Measurements from ENCODE around the gene SLC12A3. TPM values are rescaled to one million over a fixed set of nuclear protein-coding genes. Genes with fewer than 3 reads are reported as not detected.

The SLC12A3 gene
- total RNA-seq, 1 donor from 2014 or later = not detected

DNA sequence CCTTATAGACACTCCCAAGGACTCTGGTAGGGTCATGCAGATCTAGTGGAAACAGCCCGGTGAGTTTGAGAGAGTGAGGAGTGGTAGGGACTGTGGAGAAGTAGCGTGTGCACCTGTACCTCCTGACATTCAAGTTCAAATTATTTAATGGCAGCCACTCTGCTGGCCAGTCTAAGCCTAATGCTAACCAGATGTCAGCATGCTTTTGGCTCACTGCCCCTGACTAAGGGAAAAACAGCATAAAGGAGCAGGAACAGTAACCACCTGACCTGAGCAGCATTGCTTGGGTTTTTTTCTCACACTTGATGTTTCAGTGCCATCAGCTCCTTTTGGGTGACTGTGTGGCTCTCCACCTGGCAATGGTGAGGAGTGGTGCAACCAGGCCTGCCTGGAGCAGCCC lies 23.8 kb upstream of the SLC12A3 start:
- no peak for DNase-seq (ENCODE audit: low read depth, low spot score)
- Mint-ChIP-seq H3K4me1 (peaks cover 8% of the 10 kb centered on the region), H3K36me3 (ENCODE audit: low read depth) (peaks cover 17% of the 10 kb centered on the region), H3K9me3 (no peaks in the 10 kb centered on the region), H3K27ac (ENCODE audit: unreplicated experiment) (no peak overlapping the region), H3K27me3 (ENCODE audit: low read depth) (no peaks in the 10 kb centered on the region), H3K4me3 (no peak overlapping the region)
- TF ChIP-seq, protein P1, sequence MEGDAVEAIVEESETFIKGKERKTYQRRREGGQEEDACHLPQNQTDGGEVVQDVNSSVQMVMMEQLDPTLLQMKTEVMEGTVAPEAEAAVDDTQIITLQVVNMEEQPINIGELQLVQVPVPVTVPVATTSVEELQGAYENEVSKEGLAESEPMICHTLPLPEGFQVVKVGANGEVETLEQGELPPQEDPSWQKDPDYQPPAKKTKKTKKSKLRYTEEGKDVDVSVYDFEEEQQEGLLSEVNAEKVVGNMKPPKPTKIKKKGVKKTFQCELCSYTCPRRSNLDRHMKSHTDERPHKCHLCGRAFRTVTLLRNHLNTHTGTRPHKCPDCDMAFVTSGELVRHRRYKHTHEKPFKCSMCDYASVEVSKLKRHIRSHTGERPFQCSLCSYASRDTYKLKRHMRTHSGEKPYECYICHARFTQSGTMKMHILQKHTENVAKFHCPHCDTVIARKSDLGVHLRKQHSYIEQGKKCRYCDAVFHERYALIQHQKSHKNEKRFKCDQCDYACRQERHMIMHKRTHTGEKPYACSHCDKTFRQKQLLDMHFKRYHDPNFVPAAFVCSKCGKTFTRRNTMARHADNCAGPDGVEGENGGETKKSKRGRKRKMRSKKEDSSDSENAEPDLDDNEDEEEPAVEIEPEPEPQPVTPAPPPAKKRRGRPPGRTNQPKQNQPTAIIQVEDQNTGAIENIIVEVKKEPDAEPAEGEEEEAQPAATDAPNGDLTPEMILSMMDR (conservative IDR thresholded peaks at IDR 0.05) = no peak

DNA sequence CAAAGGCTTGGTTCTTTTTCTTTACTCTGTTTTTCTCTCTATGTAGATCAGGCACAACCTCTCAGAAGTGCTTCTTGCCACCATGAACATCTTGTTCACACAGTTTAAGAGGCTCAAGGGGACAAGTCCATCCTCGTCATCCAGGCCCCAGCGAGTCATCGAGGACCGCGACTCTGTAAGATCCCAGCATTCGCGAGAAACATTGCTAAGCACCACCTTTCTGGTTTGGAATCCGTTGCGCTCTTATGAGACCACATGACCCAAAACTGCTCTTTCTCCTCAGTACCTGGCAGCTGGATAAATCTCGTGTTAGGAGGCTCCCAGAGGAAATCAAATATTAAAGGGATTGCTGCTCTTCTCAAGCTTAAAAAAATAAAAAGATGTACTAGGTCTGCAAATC lies 23.3 kb upstream of the SLC12A3 start:
- H3K4me1 Mint-ChIP-seq = peaks cover 4% of the 10 kb centered on the region
- TF ChIP-seq, protein P1 (conservative IDR thresholded peaks at IDR 0.05) = no peak
- H3K36me3 Mint-ChIP-seq (ENCODE audit: low read depth) = peaks cover 17% of the 10 kb centered on the region
- no peaks in the 10 kb centered on the region for H3K27me3 Mint-ChIP-seq (ENCODE audit: low read depth)
- no peak for DNase-seq (ENCODE audit: low read depth, low spot score)
- H3K4me3 Mint-ChIP-seq = no peak overlapping the region
- no peaks in the 10 kb centered on the region for H3K9me3 Mint-ChIP-seq
- H3K27ac Mint-ChIP-seq (ENCODE audit: unreplicated experiment) = no peak overlapping the region

GRCh38 chr16:56842133-56842532 lies 22.9 kb upstream of the SLC12A3 start:
- H3K4me1 Mint-ChIP-seq = peaks cover 4% of the 10 kb centered on the region
- no peak overlapping the region for H3K4me3 Mint-ChIP-seq
- H3K27me3 Mint-ChIP-seq (ENCODE audit: low read depth) = no peaks in the 10 kb centered on the region
- no peaks in the 10 kb centered on the region for H3K9me3 Mint-ChIP-seq
- DNase-seq (ENCODE audit: low read depth, low spot score) = no peak
- TF ChIP-seq, protein P1 (conservative IDR thresholded peaks at IDR 0.05) = no peak
- no peak overlapping the region for H3K27ac Mint-ChIP-seq (ENCODE audit: unreplicated experiment)
- H3K36me3 Mint-ChIP-seq (ENCODE audit: low read depth) = peaks cover 20% of the 10 kb centered on the region

DNA sequence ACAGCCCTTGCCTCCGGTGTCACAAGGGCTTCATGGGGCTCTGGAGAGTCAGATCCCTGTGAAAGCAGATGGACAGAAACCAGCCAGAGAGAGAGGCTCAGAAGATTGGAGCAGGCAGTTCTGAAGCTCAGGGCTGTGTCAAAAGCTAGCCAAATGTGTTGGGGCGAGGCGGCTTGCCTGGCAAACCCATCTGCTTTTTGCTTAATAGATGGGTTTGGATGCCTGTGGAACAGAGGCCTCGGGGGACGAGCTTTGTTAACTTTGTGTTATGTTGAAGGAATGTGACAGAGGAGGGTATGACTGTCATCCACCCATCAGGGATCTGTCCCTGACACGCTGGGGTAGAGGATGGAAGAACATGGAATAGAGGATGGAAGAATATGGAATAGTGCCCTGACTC lies 21.0 kb upstream of the SLC12A3 start:
- Mint-ChIP-seq H3K4me3 (no peak overlapping the region), H3K36me3 (ENCODE audit: low read depth) (peaks cover 20% of the 10 kb centered on the region), H3K4me1 (peaks cover 22% of the 10 kb centered on the region), H3K27ac (ENCODE audit: unreplicated experiment) (no peak overlapping the region), H3K9me3 (no peaks in the 10 kb centered on the region), H3K27me3 (ENCODE audit: low read depth) (no peaks in the 10 kb centered on the region)
- TF ChIP-seq, protein P1 (conservative IDR thresholded peaks at IDR 0.05) = no peak
- no peak for DNase-seq (ENCODE audit: low read depth, low spot score)

- Mint-ChIP-seq H3K9me3 (no peaks in the 10 kb centered on the region), H3K27me3 (ENCODE audit: low read depth) (no peaks in the 10 kb centered on the region), H3K27ac (ENCODE audit: unreplicated experiment) (no peak overlapping the region), H3K4me1 (peaks cover 43% of the 10 kb centered on the region), H3K4me3 (no peak overlapping the region), H3K36me3 (ENCODE audit: low read depth) (peaks cover 15% of the 10 kb centered on the region)
- no peak for DNase-seq (ENCODE audit: low read depth, low spot score)
- TF ChIP-seq, protein P1 (conservative IDR thresholded peaks at IDR 0.05) = no peak
Observed at GRCh38 chr16:56847173-56847910, 17.7 kb upstream of the SLC12A3 start.

Data from neural crest cell (in vitro differentiated cells).